GM19324 (cell line): ENCODE measurements around the gene POLE3.
"Not testable (repeated sequence)": the region's sequence is repeated elsewhere in the genome, so short reads cannot be mapped to it uniquely, and the experiment has no call there.

Source experiments
- ATAC-seq: cut with Tn5 transposase; IDR thresholded peaks from one replicate; pipeline ENCODE4 v1.9.1; 2021; ENCODE audit warnings: mild to moderate bottlenecking, moderate library complexity; ENCODE audit not compliant: unreplicated experiment, low FRiP score

POLE3 gene

DNA sequence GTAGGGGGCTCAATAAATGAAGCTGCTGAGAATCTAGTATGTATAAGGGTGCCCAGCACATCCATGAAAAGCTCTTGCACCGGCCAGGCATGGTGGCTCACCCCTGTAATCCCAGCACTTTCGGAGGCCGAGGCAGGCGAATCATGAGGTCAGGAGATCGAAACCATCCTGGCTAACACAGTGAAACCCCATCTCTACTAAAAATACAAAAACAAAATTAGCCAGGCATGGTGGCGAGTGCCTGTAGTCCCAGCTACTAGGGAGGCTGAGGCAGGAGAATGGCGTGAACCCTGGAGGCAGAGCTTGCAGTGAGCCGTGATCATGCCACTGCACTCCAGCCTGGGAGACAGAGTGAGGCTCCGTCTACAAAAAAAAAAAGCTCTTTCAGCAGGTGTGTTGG is 4.1 kb downstream of the POLE3 start:
- not testable (repeated sequence) for ATAC-seq

DNA sequence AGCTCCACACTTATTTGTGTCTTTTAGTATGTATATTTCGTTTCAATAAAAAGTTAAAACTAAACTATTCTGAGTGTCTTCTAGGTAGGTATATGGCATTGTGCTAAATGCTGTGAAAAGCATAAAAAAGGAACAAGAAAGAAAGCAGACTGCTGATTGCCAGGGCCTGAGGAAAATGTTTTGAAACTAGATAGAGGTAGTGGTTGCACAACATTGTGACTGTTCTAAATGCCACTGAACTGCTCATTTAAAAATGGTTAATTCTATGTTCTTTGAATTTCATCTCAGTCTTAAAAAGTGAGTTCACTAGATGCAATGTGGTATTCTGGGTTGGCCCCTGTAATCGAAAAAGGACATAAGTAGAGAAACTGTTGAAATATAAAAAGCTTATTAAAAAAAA is 6.8 kb downstream of the POLE3 start:
- ATAC-seq: no peak

DNA sequence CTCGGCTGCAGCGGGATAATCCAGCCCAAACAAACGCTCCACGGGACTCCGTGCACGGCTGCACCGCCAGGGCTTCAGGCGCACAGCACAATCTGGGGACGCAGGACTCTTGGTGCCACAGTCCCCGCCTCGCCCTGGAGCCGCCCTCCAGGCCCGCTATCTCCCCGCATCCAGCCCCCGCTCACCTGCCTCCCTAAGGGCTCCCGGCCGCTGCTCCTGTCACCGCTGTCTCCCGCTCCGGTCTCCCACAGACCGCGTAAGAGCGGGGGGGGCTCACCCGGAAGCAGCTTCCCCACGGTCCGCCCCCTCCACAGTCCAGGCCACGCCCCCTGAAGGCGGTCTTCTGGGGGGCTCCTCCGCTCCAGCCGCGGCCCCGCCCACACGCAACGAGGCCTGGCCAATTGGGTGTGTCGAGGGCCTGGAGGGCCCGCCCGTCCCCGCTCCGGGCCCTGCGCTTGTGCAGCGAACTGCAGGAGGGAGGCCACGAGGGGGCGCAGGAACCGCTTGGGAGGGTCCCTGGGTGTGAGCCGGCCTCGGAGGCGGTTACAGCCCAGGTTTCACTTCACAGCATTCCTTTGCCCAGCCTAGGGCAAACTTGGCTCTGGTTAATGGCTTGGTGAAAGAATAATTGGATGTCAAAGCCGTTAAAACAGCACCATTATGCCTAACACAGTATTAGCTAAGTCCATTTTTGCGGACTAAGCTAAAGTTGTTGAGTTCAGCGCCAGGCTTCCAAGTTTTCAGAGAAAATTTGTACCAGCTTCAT is 9.3 kb downstream of the POLE3 start, which contains the start of gene ALAD:
Gene ALAD (minus strand): TSS at position 258 of the 766 bp plus-strand sequence. CDS start 7,725 bp downstream, outside the sequence.
- peak; percentile 100 for ATAC-seq

DNA sequence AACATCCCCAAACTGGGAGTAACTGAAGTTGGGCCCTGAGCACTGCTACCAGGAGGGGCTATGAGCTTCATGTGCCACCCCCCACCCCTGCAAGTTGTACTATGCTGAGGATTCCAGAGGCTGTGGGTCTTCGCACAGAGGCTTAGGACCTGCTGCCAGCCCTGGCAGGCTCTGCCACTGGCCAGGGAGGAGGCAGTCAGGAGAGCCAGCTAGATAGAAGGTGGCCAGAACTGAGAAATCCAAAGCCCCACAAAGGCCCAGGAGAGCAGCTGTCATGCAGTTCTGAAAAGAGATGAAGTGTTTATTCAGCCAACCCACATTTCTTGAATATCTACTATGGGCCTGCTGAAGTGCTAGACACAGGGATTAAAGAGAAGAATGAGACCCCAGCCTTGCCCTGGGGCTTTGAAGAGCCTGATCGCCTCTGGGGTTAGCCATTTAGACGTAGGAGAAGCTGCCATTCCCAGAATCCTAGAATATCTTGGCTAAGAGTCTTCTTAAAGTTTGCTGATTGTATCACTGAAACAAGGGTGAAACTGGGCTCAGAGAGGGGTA is 10.8 kb downstream of the POLE3 start:
- ATAC-seq: no peak

DNA sequence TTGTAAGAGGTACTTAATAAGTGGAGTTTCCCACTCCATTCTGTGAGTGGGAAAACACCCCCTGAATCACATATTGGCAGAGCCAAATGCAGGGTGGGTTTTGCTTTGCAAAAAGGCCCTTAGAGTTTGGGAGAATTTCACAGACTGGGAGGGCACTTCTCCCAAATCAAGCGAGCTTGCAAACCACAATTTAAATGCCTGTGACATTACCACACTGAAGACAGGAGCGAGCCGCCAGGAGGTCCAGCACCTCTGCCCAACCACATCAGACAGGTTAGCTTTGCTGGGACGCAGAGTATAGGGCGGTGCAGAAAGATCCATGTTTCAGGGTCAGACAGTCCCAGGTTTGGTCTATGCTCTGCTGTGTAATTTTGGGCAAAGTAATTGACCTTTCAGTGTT is 11.7 kb downstream of the POLE3 start:
- ATAC-seq: no peak

- ATAC-seq: no peak
Observed at GRCh38 chr9:113397203-113397631, 13.3 kb downstream of the POLE3 start.

- no peak for ATAC-seq
Observed at GRCh38 chr9:113395000-113395861, 15.2 kb downstream of the POLE3 start.

- no peak for ATAC-seq
Observed at GRCh38 chr9:113393281-113393680, 17.2 kb downstream of the POLE3 start.

DNA sequence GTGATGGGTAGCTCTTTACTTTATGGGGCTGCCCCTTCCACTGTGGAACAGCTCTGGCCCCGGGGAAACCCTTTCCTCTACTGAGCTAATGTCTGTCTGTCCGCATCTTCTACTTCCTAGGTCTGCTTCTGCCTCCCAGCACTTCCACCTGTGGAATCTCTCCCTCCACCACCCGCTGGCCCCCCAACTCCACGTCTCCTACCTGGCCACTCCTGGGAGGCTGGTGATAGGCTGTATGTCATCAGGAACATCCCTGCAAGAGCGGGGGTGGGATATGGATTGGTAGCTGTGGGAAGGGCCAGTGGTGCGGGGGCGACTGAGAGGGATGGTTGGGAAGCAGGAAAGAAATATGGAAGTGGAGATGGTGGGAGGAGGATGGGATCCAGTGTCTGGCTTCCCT is 18.6 kb downstream of the POLE3 start:
- no peak for ATAC-seq

GRCh38 chr9:113390192-113390960 is 20.1 kb downstream of the POLE3 start:
- ATAC-seq: no peak

- ATAC-seq: no peak
Observed at GRCh38 chr9:113389451-113389850, 21.0 kb downstream of the POLE3 start.

- no peak for ATAC-seq
Observed at GRCh38 chr9:113388833-113389232, 21.6 kb downstream of the POLE3 start.

DNA sequence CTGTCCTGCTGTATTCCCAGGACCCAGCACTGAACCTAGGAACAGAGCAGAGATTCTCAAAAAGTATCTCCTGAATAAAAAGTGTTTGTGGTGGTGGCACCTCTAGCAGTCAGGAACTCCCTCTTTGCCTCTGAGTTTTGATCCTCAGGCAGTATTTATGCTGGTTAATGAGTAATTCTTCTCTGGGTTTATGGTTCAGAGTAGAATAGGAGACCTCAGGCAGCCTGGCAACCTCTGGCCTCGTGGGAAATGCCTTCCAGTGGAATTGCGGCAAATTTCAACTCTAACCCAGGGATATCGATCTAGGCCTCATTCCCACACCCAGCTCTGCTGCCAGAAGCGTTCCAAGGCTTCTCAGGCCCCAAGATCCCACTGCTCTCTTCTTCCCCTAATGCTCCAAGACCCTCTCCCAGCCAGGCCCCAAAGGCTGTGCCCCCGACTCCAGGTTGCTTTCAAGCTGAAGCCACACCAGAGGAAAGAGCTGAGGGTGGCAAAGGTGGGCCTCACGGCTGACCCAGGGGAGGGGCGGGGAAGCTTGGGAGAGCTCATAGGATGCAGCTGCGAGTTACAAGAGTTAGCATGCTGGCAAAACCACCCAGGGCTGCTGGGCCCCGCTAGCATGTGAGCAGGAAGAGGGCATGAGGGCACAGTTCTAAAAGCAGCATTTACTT is 22.8 kb downstream of the POLE3 start:
- no peak for ATAC-seq

- ATAC-seq: no peak
Observed at GRCh38 chr9:113386571-113387393, 23.7 kb downstream of the POLE3 start.

- ATAC-seq: no peak
Observed at GRCh38 chr9:113381909-113382411, 28.5 kb downstream of the POLE3 start.

DNA sequence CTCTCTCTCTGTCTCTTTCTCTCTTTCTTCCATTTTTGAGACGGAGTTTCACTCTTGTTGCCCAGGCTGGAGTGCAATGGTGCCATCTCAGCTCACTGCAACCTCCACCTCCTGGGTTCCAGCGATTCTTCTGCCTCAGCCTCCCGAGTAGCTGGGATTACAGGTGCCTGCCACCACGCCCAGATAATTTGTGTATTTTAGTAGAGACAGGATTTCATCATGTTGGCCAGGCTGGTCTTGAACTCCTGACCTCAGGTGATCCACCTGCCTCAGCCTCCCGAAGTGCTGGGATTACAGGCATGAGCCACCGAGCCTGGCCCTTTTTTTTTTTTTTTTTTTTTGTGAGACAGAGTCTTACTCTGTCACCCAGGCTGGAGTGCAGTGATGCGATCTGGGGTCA is 29.0 kb downstream of the POLE3 start:
- not testable (repeated sequence) for ATAC-seq

DNA sequence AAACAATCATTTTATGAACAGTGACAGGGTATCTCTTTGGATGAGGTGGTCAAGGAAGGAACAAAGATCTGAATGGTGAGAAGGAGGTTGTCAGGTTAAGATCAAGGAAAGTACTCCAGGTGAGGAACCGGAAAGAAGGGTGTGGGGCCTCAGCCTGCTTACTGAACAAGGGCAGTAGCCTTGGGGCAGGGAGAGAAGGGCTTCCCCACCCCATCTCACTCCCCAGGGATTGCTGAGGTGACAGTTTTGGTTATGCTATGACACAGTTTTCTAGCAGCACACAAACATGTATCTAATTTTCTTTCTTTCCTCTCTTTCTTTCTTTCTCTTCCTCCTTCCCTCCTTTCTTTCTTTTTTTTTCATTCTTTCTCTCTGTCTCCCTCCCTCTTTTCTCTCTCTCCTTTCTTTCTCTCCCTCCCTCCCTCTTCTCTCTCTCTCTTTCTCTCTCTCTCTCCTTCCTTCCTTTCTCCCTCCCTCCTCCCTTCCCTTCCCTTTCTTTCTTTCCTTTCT is 29.6 kb downstream of the POLE3 start:
- no peak for ATAC-seq

GRCh38 chr9:113379829-113380210 is 30.7 kb downstream of the POLE3 start:
- ATAC-seq: not testable (repeated sequence)
